A673 (cell line): ENCODE data around the gene GPRC5C. TPM values are rescaled to one million over a fixed set of nuclear protein-coding genes. Genes with fewer than 3 reads are reported as not detected.

ENCODE experiments used
- BruUV-seq: library from RNA; stranded (reverse); fragments of 400-500 nt; replicated peaks from 2 replicates; lab custom pipeline; 2021; lab: Mats Ljungman, UMichigan
- CTCF ChIA-PET: fragments of 300-600 bp; sonication (Branson Sonifier 250); formaldehyde crosslinking; loops from one replicate; lab custom pipeline; 2022; ENCODE audit warnings: antibody characterized with exemption; lab: Charles Lee
- POLR2A ChIA-PET: fragments of 300-600 bp; sonication (Branson Sonifier 250); formaldehyde crosslinking; loops from one replicate; lab custom pipeline; 2022; ENCODE audit warnings: antibody characterized with exemption; ENCODE audit not compliant: low non-redundant PET; lab: Charles Lee
- DNase-seq: peaks from one replicate; pipeline ENCODE4 v3.0.0-alpha.2; 2015; ENCODE audit warnings: low spot score
- H3K27ac ChIP-seq: fragments of 200-600 bp; sonication (generic); 2 replicates; pipeline ENCODE4 v1.5.1; 2016; ENCODE audit warnings: mixed run types, low read depth, mild to moderate bottlenecking, mixed read lengths, antibody characterized with exemption, low read length; ENCODE audit not compliant: poor library complexity, severe bottlenecking
- H3K27me3 ChIP-seq: fragments of 200-600 bp; sonication (generic); replicated peaks from 2 replicates; pipeline ENCODE4 v1.6.1; 2017; ENCODE audit warnings: mixed run types, low read depth, mild to moderate bottlenecking, mixed read lengths, antibody characterized with exemption, low read length; ENCODE audit not compliant: insufficient read depth, poor library complexity
- H3K36me3 ChIP-seq: fragments of 200-600 bp; sonication (generic); 2 replicates; pipeline ENCODE4 v1.6.1; 2016; ENCODE audit warnings: mixed run types, mild to moderate bottlenecking, mixed read lengths, antibody characterized with exemption, low read length; ENCODE audit not compliant: insufficient read depth, poor library complexity, severe bottlenecking
- H3K4me1 ChIP-seq: fragments of 200-600 bp; sonication (generic); 2 replicates; pipeline ENCODE4 v1.6.1; 2017; ENCODE audit warnings: mixed run types, mild to moderate bottlenecking, mixed read lengths, antibody characterized with exemption, low read length; ENCODE audit not compliant: insufficient read depth, poor library complexity, severe bottlenecking
- H3K4me3 ChIP-seq: fragments of 200-600 bp; sonication (generic); 2 replicates; pipeline ENCODE4 v1.5.1; 2016; ENCODE audit warnings: low read depth, mixed run types, mild to moderate bottlenecking, mixed read lengths, low read length; ENCODE audit not compliant: poor library complexity, severe bottlenecking
- H3K9me3 ChIP-seq: fragments of 200-600 bp; sonication (generic); 2 replicates; pipeline ENCODE4 v1.6.1; 2016; ENCODE audit warnings: mixed run types, low read depth, mild to moderate bottlenecking, mixed read lengths, antibody characterized with exemption, low read length; ENCODE audit not compliant: poor library complexity, severe bottlenecking
- EZH2 ChIP-seq: fragments of 200-600 bp; sonication (generic); IDR thresholded peaks from 2 replicates; pipeline ENCODE4 v1.6.1; 2017; ENCODE audit warnings: borderline replicate concordance, low read depth, mild to moderate bottlenecking, mixed read lengths, antibody characterized with exemption, low read length; ENCODE audit not compliant: poor library complexity, severe bottlenecking
- intact Hi-C: fragments of 100-400 bp; cut with micrococcal nuclease; formaldehyde crosslinking; loops from one replicate; pipeline ENCODE4 v1.10.0; 2022; ENCODE audit not compliant: unreplicated experiment
- total RNA-seq: library from RNA; stranded (reverse); gene quantifications from 2 replicates; pipeline ENCODE4 v1.2.3, GENCODE V29; 2021
- TF ChIP-seq, protein P1 (sequence below): fragments of 300-800, 200-600 bp; sonication (generic); conservative IDR thresholded peaks from 2 replicates; pipeline ENCODE4 v1.5.1; 2017; ENCODE audit warnings: low read depth, mild to moderate bottlenecking, antibody characterized with exemption, low read length, moderate library complexity, mixed read lengths

The GPRC5C gene
- total RNA-seq, 1 experiment from 2014 or later, result not detected

DNA sequence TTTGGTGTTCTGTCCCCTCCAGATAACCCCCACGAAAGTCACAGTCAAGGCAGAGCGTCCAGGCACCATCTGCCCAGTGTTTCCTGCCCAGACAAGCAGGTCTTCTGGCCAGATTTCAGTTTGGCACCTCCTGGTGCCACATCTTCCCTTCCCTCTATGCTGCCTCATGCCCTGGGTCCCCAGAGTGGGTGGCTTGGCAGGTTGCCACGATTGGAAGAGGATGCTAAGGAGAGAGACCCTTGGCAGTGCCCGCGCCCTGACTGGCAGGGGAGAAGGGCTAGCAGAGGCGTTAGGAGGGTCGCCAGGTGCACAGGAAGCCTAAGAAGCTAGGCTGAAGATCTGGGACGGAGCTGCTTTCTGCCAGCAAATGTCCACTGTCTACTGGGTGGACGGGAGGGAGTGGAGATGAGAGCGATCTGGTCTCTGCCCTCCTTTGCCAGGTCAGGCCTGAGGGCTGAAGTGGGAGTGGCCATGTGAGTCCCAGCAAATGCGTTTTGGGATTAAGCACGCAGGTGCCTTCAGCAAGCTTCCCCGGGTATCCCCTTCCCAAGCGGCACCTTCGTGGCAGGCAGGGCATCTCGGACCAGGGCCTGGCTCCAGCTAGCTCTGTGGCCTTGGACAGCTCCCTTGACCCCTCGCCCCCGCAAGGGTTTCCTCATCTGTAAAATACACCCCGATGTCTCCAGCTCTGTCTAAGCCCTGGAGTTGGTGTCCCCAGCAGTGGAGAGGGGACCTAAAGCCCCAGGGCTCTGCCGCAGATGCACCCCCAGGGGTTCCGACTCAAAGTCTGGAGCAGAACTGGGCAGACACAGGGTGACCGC lies 21.2 kb downstream of the GPRC5C start:
- Histone ChIP-seq H3K4me3 (peak overlapping the region; percentile 24), H3K27ac (peak overlapping the region; percentile 86), H3K9me3 (no peaks in the 10 kb centered on the region), H3K36me3 (no peaks in the 10 kb centered on the region), H3K4me1 (peaks cover 43% of the 10 kb centered on the region), H3K27me3 (no peaks in the 10 kb centered on the region)
- CTCF ChIA-PET, result interaction anchor here (0.9 to 1.6 kb wide), 2 partner anchors 74 to 152 kb away, joined by 3 to 8 read pairs; no protein-coding TSS in a partner anchor
- no TSS peak for BruUV-seq
- POLR2A ChIA-PET, result no interaction called here
- intact Hi-C loops, result loop anchor here (10.0 kb wide), 1 partner anchor 238 kb away; the partner anchor contains the start of gene TTYH2
- DNase-seq, result no peak
- TF ChIP-seq, protein P1, sequence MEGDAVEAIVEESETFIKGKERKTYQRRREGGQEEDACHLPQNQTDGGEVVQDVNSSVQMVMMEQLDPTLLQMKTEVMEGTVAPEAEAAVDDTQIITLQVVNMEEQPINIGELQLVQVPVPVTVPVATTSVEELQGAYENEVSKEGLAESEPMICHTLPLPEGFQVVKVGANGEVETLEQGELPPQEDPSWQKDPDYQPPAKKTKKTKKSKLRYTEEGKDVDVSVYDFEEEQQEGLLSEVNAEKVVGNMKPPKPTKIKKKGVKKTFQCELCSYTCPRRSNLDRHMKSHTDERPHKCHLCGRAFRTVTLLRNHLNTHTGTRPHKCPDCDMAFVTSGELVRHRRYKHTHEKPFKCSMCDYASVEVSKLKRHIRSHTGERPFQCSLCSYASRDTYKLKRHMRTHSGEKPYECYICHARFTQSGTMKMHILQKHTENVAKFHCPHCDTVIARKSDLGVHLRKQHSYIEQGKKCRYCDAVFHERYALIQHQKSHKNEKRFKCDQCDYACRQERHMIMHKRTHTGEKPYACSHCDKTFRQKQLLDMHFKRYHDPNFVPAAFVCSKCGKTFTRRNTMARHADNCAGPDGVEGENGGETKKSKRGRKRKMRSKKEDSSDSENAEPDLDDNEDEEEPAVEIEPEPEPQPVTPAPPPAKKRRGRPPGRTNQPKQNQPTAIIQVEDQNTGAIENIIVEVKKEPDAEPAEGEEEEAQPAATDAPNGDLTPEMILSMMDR, result no peak
- TF ChIP-seq EZH2, result no peak

- BruUV-seq, result no TSS peak
- CTCF ChIA-PET, result interaction anchor here (0.9 to 1.6 kb wide), 2 partner anchors 74 to 152 kb away, joined by 3 to 8 read pairs; no protein-coding TSS in a partner anchor
- TF ChIP-seq, protein P1, result no peak
- TF ChIP-seq EZH2, result no peak
- intact Hi-C loops, result loop anchor here (10.0 kb wide), 1 partner anchor 239 kb away; the partner anchor contains the start of gene TTYH2
- H3K9me3 ChIP-seq, result no peaks in the 10 kb centered on the region
- DNase-seq, result no peak
- POLR2A ChIA-PET, result no interaction called here
- H3K36me3 ChIP-seq, result no peaks in the 10 kb centered on the region
- H3K27ac ChIP-seq, result peak overlapping the region; percentile 95
- H3K27me3 ChIP-seq, result no peaks in the 10 kb centered on the region
- peak overlapping the region; percentile 24 for H3K4me3 ChIP-seq
- H3K4me1 ChIP-seq, result peaks cover 43% of the 10 kb centered on the region
These were observed 21.8 kb downstream of the GPRC5C start for GRCh38 chr17:74453665-74454196.

DNA sequence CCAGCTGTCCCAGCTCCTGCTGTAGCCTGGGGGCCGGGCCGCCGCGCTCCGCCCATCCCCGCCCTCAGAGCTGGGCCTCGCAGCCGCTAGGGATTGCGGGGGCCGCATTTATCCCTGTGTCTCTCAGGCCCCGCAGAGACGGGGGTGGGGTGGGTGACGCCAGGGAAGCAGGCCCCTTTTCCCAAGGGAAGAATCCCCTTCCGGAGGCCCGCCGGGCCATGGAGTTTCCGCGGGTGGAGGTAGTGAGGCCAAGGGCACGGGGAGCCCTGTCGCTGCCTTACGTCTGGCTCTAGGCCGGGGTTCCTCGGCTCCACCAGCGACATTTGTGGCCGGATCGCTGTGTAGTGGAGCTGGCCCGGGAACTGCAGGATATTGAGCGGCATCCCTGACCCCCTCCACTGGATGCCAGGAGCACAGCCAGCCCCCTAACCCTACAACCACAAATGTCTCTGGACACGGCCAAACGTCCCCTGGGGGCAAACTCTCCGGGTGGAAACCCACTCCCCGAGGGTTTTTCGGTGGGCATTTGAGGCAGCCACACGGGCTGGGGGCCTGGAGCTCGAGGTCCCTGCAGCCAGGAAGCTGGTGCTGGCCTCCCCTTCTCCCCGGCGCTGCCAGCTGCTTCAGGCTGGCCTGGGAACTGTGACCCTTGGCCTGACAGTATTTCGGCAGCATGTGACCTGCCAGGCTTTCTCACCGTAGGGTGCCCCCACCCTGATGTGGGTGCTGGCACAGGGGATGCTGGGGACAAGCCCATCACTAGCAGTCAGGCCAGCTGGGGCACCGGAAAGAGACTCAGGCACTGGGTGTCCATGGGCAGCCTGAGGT lies 22.5 kb downstream of the GPRC5C start:
- H3K4me1 ChIP-seq, result peaks cover 43% of the 10 kb centered on the region
- no peaks in the 10 kb centered on the region for H3K9me3 ChIP-seq
- intact Hi-C loops, result loop anchor here (10.0 kb wide), 1 partner anchor 240 kb away; the partner anchor contains the start of gene TTYH2
- H3K27ac ChIP-seq, result peak overlapping the region; percentile 95
- TF ChIP-seq, protein P1, result no peak
- TF ChIP-seq EZH2, result no peak
- DNase-seq, result peak; percentile 94
- no peaks in the 10 kb centered on the region for H3K36me3 ChIP-seq
- no TSS peak for BruUV-seq
- peak overlapping the region; percentile 22 for H3K4me3 ChIP-seq
- no peaks in the 10 kb centered on the region for H3K27me3 ChIP-seq
- ChIA-PET POLR2A (no interaction called here), CTCF (interaction anchor here (1.1 to 2.0 kb wide), 4 partner anchors 75 to 153 kb away, joined by 3 to 8 read pairs (median 6); partner anchors contain the start of gene GPR142)
